KMS-11 (cell line): Measurements from ENCODE around the gene SEMA4G.
A peak's percentile ranks its signal among the peaks of the same experiment; 100 is the strongest.

Source experiments
- H2AFZ ChIP-seq: fragments of 200-600 bp; sonication (generic); 2 replicates; pipeline ENCODE4 v1.6.1; 2016; ENCODE audit warnings: antibody characterized with exemption, mixed run types, low read depth
- H3K27ac ChIP-seq: fragments of 200-600 bp; sonication (generic); 2 replicates; pipeline ENCODE4 v1.6.1; 2016; ENCODE audit warnings: mild to moderate bottlenecking, mixed run types
- H3K27me3 ChIP-seq: fragments of 200-600 bp; sonication (generic); 2 replicates; pipeline ENCODE4 v1.6.1; 2017; ENCODE audit warnings: mild to moderate bottlenecking, low read depth, mixed run types, moderate library complexity; ENCODE audit not compliant: insufficient read depth
- H3K36me3 ChIP-seq: fragments of 200-600 bp; sonication (generic); 2 replicates; pipeline ENCODE4 v1.6.1; 2017; ENCODE audit warnings: mild to moderate bottlenecking, mixed run types; ENCODE audit not compliant: insufficient read depth
- H3K4me1 ChIP-seq: fragments of 200-600 bp; sonication (generic); 2 replicates; pipeline ENCODE4 v1.6.1; 2016; ENCODE audit warnings: mild to moderate bottlenecking, low read depth, mixed run types; ENCODE audit not compliant: poor library complexity, severe bottlenecking
- H3K4me2 ChIP-seq: fragments of 200-600 bp; sonication (generic); 2 replicates; pipeline ENCODE4 v1.7.0; 2016; ENCODE audit warnings: mild to moderate bottlenecking, mixed run types
- H3K4me3 ChIP-seq: fragments of 200-600 bp; sonication (generic); IDR thresholded peaks from 2 replicates; pipeline ENCODE4 v1.6.1; 2017; ENCODE audit warnings: low read depth, low read length, mixed read lengths; ENCODE audit not compliant: insufficient read depth
- H3K79me2 ChIP-seq: fragments of 200-600 bp; sonication (generic); 2 replicates; pipeline ENCODE4 v1.6.1; 2016; ENCODE audit warnings: low read depth, mixed run types; ENCODE audit not compliant: insufficient read depth
- H3K9ac ChIP-seq: fragments of 200-600 bp; sonication (generic); 2 replicates; pipeline ENCODE4 v1.6.1; 2016; ENCODE audit warnings: mild to moderate bottlenecking, mixed run types
- H4K20me1 ChIP-seq: fragments of 200-600 bp; sonication (generic); 2 replicates; pipeline ENCODE4 v1.6.1; 2016; ENCODE audit warnings: mild to moderate bottlenecking, mixed run types; ENCODE audit not compliant: insufficient read depth
- CTCF ChIP-seq: fragments of 200-600 bp; sonication (generic); conservative IDR thresholded peaks from 2 replicates; pipeline ENCODE4 v1.6.1; 2017; ENCODE audit warnings: low read depth, mild to moderate bottlenecking, antibody characterized with exemption, low read length, moderate library complexity, mixed read lengths

SEMA4G gene

DNA sequence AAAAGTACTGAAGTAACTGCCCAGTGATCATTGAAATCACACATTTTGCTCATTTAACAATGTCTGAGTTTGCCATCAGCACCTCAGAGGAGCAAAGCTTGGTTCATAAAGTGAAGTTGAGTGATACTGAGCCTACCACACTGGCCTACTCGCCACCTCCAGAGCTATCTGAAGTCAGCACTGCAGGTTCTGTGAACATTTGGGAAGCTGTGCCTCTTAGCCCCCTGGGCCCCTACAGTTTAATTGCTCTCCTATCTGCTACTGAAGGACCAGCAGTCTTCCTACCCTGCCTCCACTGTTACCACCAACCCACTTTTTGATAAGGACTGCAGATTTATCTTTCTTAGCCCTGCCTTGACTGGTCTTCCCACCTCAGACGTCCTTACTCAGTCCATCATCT is 2.0 kb upstream of the SEMA4G start:
- H2AFZ ChIP-seq: no peak overlapping the region
- TF ChIP-seq CTCF: no peak
- no peaks in the 10 kb centered on the region for H3K27me3 ChIP-seq
- H3K79me2 ChIP-seq: no peaks in the 10 kb centered on the region
- H3K9ac ChIP-seq: no peak overlapping the region
- no peak overlapping the region for H3K27ac ChIP-seq
- H3K36me3 ChIP-seq: no peaks in the 10 kb centered on the region
- no peaks in the 10 kb centered on the region for H4K20me1 ChIP-seq
- H3K4me2 ChIP-seq: no peak overlapping the region
- H3K4me1 ChIP-seq: peaks cover 8% of the 10 kb centered on the region
- H3K4me3 ChIP-seq: no peak overlapping the region

- Histone ChIP-seq H3K36me3 (no peaks in the 10 kb centered on the region), H3K27me3 (no peaks in the 10 kb centered on the region), H3K9ac (no peak overlapping the region), H3K4me3 (no peak overlapping the region), H3K79me2 (no peaks in the 10 kb centered on the region), H2AFZ (peak overlapping the region; percentile 59; the same call in 1 of the 2 replicates), H4K20me1 (no peaks in the 10 kb centered on the region), H3K4me1 (peaks cover 8% of the 10 kb centered on the region), H3K4me2 (no peak overlapping the region), H3K27ac (no peak overlapping the region)
- no peak for TF ChIP-seq CTCF
Measured at GRCh38 chr10:100968062-100968736, 1.1 kb upstream of the SEMA4G start.

GRCh38 chr10:100968863-100969186 is 479 bp upstream of the SEMA4G start:
- Histone ChIP-seq H2AFZ (peak overlapping the region; percentile 59; the same call in 1 of the 2 replicates), H3K27me3 (no peaks in the 10 kb centered on the region), H3K4me3 (no peak overlapping the region), H3K9ac (no peak overlapping the region), H3K27ac (no peak overlapping the region), H3K4me2 (peak overlapping the region; percentile 50; the same call in 1 of the 2 replicates), H3K36me3 (no peaks in the 10 kb centered on the region), H3K79me2 (no peaks in the 10 kb centered on the region), H4K20me1 (no peaks in the 10 kb centered on the region), H3K4me1 (peaks cover 8% of the 10 kb centered on the region)
- TF ChIP-seq CTCF: no peak; the same call in 1 of the 2 replicates

DNA sequence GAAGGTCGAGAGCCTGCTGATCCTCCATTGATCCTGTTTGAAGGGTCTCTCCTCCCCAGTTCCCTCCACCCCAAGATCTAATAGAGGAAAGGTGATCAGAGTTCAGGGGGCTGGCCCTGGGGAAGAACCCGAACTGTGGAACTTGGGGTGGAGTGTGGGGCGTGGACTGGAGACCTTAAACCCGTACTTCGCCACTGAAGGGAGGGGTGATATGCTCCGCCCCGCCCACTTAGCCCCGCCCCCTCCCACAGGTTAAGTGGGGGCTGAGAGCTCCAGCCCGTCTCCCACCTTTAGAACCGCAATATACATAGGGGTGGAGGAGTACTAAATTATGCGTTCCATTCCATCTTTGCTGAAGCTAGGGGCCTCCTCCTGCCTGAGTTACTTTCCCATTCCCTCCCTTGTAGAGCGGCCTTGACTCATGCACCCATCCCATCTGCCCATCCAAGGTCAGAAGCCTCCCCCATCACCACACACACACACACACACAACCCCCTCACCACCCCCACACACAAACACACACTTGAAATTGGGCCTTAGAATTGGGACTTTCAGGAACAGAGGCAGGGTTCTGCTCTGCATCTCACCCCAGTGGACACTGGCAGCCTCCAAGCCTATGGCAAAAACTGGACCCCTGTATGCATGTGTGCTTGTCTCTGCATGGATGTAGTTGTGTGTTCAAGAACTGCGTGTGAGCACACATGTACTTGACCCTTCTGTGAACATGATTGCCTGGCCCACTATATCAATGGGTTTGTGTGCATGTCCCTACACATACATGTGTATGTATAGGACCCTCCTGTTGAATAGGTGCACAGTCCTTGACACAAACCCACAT is 991 bp downstream of the SEMA4G start:
- no peak overlapping the region for H3K27ac ChIP-seq
- H3K4me2 ChIP-seq: peak overlapping the region; percentile 77; the same call in 1 of the 2 replicates
- H3K9ac ChIP-seq: no peak overlapping the region
- H3K4me3 ChIP-seq: no peak overlapping the region
- peaks cover 8% of the 10 kb centered on the region for H3K4me1 ChIP-seq
- no peaks in the 10 kb centered on the region for H3K36me3 ChIP-seq
- no peak for TF ChIP-seq CTCF
- no peaks in the 10 kb centered on the region for H3K27me3 ChIP-seq
- no peaks in the 10 kb centered on the region for H3K79me2 ChIP-seq
- H4K20me1 ChIP-seq: no peaks in the 10 kb centered on the region
- H2AFZ ChIP-seq: no peak overlapping the region
